ENCODE data around the gene SLC25A45.
A peak's percentile ranks its signal among the peaks of the same experiment; 100 is the strongest.

Gene SLC25A45

DNA sequence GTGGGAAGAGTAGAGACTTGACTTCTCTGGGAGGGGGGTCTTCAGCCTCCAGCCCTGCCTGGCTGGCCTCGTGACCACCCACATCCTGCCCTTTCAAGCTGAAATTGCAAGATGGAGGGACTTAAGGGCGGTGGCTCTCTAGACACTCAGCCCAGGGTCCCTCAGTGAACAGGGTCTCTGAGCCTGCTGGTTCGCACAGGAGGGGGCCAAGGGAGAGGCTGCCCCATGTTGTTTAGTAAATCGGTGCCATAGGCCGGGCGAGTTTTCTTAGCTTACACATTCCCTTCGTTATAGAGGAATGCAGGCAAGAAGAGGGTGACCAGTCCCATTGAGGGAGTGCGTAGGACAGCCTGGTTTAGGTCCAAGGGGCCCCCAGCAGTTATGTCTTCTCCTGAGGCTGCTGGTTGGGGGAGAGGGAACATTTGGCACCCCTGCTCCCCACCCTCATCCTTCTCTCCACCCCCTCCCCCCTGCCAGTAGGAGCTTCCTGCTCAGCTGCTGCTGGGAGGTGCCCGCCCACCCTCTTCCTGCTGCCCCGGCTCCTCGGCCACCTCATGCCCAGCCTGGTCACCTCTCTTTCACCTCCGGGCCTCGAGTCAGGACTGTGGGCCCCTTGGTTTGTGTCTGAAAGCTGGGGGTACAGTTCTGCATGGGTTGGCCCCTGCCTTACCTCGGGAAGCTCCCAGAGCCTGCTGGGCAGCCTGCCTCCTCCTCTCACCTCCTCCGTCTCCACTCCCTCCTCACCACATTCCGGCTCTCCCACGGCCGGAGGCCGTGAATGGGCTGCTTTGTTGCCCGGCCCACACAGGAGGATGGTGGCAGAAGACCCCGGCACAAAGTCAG, 7.9 kb upstream of the SLC25A45 start:
- ATAC-seq (ENCODE audit: low read depth), result no peak
- DNase-seq (ENCODE audit: low spot score in 2 of 2), result no peak
- Mint-ChIP-seq H3K4me3 (no peak overlapping the region), H3K4me1 (peaks cover 32% of the 10 kb centered on the region), H3K36me3 (peaks cover 4% of the 10 kb centered on the region), H3K9me3 (no peaks in the 10 kb centered on the region), H3K27me3 (no peaks in the 10 kb centered on the region), H3K27ac (no peak overlapping the region)

GRCh38 chr11:65389294-65389980, 7.0 kb upstream of the SLC25A45 start:
- no peaks in the 10 kb centered on the region for H3K27me3 Mint-ChIP-seq
- DNase-seq (ENCODE audit: low spot score in 2 of 2), result no peak
- H3K36me3 Mint-ChIP-seq, result peaks cover 4% of the 10 kb centered on the region
- ATAC-seq (ENCODE audit: low read depth), result no peak
- H3K9me3 Mint-ChIP-seq, result no peaks in the 10 kb centered on the region
- peak overlapping the region; percentile 36 for H3K27ac Mint-ChIP-seq
- H3K4me3 Mint-ChIP-seq, result peak overlapping the region; percentile 95
- peaks cover 35% of the 10 kb centered on the region for H3K4me1 Mint-ChIP-seq

DNA sequence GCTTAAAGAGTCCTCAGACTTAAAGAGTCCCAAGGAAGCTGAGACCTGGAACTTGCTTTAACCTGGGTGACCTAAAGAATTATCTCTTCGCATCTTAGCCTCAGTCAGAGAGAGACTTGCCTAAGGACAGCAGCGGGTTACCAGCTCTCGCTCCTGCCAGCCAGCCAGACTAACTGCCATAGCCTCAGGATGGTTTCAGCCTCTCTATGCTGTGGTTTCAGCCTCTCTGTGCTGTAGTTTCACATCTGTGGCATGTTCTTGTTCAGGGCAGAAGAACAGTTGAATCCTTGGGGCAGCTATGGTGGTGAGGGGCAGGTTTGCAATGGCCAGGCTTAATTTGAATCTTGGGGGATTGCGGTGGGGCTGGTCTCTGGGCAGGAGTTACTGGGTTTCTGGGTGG, 6.3 kb upstream of the SLC25A45 start:
- peak overlapping the region; percentile 95 for H3K4me3 Mint-ChIP-seq
- peaks cover 4% of the 10 kb centered on the region for H3K36me3 Mint-ChIP-seq
- H3K27me3 Mint-ChIP-seq, result no peaks in the 10 kb centered on the region
- peak overlapping the region; percentile 36 for H3K27ac Mint-ChIP-seq
- H3K9me3 Mint-ChIP-seq, result no peaks in the 10 kb centered on the region
- H3K4me1 Mint-ChIP-seq, result peaks cover 40% of the 10 kb centered on the region
- ATAC-seq (ENCODE audit: low read depth), result no peak
- no peak for DNase-seq (ENCODE audit: low spot score in 2 of 2)

- peak within 1 kb of the TSS; percentile 96 for H3K27ac Mint-ChIP-seq
- DNase-seq (ENCODE audit: low spot score in 2 of 2), result peak; percentile 84
These were observed 4.1 kb upstream of the SLC25A45 start, which contains the start of gene FRMD8 for GRCh38 chr11:65386307-65387140. Gene FRMD8, plus strand, starts transcription at chr11:65386637. Its CDS starts 400 bp downstream, at chr11:65387037.

GRCh38 chr11:65384301-65384889, 1.9 kb upstream of the SLC25A45 start:
- Mint-ChIP-seq H3K27ac (peak overlapping the region; percentile 96), H3K27me3 (no peaks in the 10 kb centered on the region), H3K4me3 (peak overlapping the region; percentile 62), H3K9me3 (no peaks in the 10 kb centered on the region), H3K4me1 (peaks cover 32% of the 10 kb centered on the region), H3K36me3 (no peaks in the 10 kb centered on the region)
- no peak for ATAC-seq (ENCODE audit: low read depth)
- no peak for DNase-seq (ENCODE audit: low spot score in 2 of 2)

More at GRCh38 chr11:65386307-65387140, 4.1 kb upstream of the SLC25A45 start, which contains the start of gene FRMD8:
- H3K9me3 Mint-ChIP-seq, result no peaks in the 10 kb centered on the region
- ATAC-seq (ENCODE audit: low read depth), result peak; percentile 63
- peaks cover 42% of the 10 kb centered on the region for H3K4me1 Mint-ChIP-seq
- H3K4me3 Mint-ChIP-seq, result peak within 1 kb of the TSS; percentile 95
- H3K36me3 Mint-ChIP-seq, result no peaks in the 10 kb centered on the region
- H3K27me3 Mint-ChIP-seq, result no peaks in the 10 kb centered on the region

DNA sequence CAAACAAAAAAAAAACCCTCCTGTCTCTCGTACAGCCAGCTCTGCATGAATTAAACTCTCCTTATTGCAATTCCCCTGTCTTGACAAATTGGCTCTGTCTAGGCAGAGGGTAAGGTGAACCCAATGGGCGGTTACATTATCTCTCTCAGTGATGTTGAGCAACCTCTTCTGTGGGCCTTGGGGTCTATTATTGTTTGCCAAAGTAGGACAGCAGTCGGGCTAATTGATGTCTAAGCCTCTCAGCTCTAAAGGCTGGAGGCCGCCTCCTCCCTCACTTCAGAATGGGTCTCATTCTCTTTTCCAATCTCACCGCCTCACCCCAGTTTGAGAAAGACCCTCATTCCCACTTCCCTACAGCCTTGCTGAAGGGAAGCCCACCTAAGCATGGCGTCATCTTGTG, 1.3 kb upstream of the SLC25A45 start:
- ATAC-seq (ENCODE audit: low read depth), result no peak
- no peaks in the 10 kb centered on the region for H3K9me3 Mint-ChIP-seq
- no peaks in the 10 kb centered on the region for H3K27me3 Mint-ChIP-seq
- peak overlapping the region; percentile 62 for H3K4me3 Mint-ChIP-seq
- no peak for DNase-seq (ENCODE audit: low spot score in 2 of 2)
- no peaks in the 10 kb centered on the region for H3K36me3 Mint-ChIP-seq
- peaks cover 29% of the 10 kb centered on the region for H3K4me1 Mint-ChIP-seq
- H3K27ac Mint-ChIP-seq, result peak overlapping the region; percentile 96

GRCh38 chr11:65382804-65383368, 440 bp upstream of the SLC25A45 start:
- peak overlapping the region; percentile 96 for H3K27ac Mint-ChIP-seq
- H3K4me1 Mint-ChIP-seq, result peaks cover 32% of the 10 kb centered on the region
- no peaks in the 10 kb centered on the region for H3K36me3 Mint-ChIP-seq
- H3K27me3 Mint-ChIP-seq, result no peaks in the 10 kb centered on the region
- no peaks in the 10 kb centered on the region for H3K9me3 Mint-ChIP-seq
- no peak for ATAC-seq (ENCODE audit: low read depth)
- no peak for DNase-seq (ENCODE audit: low spot score in 2 of 2)
- H3K4me3 Mint-ChIP-seq, result peak overlapping the region; percentile 86

GRCh38 chr11:65381716-65382032, 772 bp downstream of the SLC25A45 start:
- Mint-ChIP-seq H3K4me1 (peaks cover 33% of the 10 kb centered on the region), H3K36me3 (no peaks in the 10 kb centered on the region), H3K9me3 (no peaks in the 10 kb centered on the region), H3K27me3 (no peaks in the 10 kb centered on the region), H3K27ac (no peak overlapping the region), H3K4me3 (peak overlapping the region; percentile 86)
- ATAC-seq (ENCODE audit: low read depth), result no peak
- no peak for DNase-seq (ENCODE audit: low spot score in 2 of 2)

DNA sequence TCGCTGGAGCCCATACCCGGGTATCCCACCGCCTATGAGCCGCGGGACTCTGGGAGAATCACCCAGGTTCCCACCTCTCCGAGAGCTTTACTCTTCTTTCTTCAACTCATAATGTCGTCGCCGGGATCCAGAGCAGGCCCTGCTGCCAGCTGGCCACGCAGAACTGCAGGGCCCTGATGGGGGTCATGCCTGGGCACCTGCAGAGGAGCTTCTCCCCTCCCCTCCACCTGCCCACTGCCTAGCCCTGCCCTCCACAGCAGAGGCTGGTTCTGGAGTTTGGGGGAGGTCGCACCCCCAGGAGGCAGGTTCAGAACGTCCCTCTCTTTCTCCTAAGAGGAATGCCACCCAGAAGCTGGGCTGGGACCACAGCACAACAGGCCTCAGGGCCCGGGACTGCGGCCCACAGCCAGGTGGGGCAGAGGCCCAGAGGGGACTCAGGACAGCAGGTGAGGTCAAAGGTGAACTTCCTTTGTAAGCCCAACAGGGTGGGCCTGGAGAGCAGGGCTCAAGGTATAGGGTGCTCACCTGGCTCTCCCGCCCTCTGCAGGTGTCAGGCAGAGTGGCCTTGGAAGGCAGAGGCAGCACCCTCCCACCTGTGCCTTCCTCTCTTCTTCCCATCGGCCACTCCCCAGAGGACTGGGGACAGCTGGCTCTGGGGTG, 1.9 kb downstream of the SLC25A45 start:
- no peak for ATAC-seq (ENCODE audit: low read depth)
- Mint-ChIP-seq H3K27me3 (no peaks in the 10 kb centered on the region), H3K36me3 (no peaks in the 10 kb centered on the region), H3K4me3 (peak overlapping the region; percentile 22), H3K27ac (no peak overlapping the region), H3K9me3 (no peaks in the 10 kb centered on the region), H3K4me1 (peaks cover 31% of the 10 kb centered on the region)
- DNase-seq (ENCODE audit: low spot score in 2 of 2), result no peak

DNA sequence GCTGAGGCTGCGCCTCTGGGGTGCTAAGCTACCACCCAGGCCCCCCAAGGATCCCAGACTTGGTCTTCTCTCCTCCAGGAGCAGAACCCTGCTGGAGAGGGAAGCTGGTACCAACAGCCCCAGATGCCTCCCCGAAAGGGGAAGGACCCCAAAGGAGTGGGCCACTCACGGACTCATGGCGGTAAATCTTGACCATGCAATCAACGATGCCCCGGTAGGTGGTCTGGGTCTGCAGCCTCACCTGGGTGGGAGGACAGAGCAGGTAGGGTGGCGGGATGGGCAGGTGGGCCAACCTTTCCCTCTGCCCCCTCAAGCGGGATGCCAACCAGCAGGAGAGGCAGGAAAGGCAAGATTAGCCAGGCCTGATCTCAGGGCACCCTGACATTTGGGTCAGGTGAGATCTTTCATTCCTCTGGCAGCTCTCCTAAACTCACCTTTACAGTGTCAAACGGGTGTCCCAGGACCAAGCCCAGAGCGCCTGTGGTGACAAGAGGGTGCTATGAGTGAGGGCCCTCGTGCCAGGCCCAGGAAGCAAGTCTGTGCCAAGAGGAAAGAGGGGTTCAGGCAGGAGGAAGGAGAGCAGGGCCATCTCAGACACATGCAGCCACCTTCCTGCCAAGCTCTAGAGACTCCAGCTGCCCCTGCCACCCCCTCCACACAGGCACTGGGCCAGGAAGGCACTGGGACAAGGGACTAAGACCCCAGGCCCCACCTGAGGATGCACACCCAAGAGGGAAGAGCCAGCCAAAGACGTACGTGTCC, 2.6 kb downstream of the SLC25A45 start:
- no peak for ATAC-seq (ENCODE audit: low read depth)
- Mint-ChIP-seq H3K9me3 (no peaks in the 10 kb centered on the region), H3K4me3 (no peak overlapping the region), H3K27me3 (no peaks in the 10 kb centered on the region), H3K4me1 (peaks cover 29% of the 10 kb centered on the region), H3K36me3 (no peaks in the 10 kb centered on the region), H3K27ac (no peak overlapping the region)
- DNase-seq (ENCODE audit: low spot score in 2 of 2), result no peak

DNA sequence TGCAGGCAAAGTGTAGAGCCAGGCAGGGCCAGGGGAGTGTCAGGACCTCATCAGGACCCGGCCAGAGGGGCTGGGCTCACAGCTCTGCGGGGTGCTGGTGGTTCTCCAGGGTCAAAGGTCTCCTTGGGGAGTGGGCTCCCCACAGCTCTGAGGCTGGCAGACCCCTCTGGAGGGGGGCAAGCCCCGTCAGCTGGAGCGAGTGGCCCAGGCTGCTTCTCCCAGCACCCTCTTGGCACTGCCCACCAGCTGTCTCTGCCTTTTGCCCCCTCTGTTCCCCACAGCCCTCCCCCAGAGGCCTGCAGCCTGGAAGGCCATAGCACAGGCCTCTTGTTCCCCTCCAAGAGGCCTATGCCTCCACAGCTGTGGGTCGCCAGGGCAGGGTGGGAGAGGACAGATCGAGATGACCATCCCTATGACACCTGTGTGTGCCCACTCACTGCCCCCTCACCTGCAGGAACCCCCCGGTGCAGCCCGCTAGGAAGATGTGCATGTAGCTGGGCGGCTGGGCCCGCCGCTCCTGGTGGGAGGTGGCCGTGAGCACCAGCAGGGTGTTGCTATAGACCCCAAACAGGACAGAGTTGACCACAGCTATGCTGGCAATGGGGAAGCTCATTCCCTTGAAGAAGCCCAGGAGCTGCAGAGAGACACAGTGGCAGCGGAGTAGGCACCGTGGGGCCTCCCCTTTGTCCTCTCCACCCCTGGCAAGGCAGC, 3.4 kb downstream of the SLC25A45 start:
- Mint-ChIP-seq H3K27ac (no peak overlapping the region), H3K4me3 (no peak overlapping the region)
- ATAC-seq (ENCODE audit: low read depth), result no peak

More for the DNA sequence above, 3.4 kb downstream of the SLC25A45 start:
- H3K4me1 Mint-ChIP-seq, result peaks cover 26% of the 10 kb centered on the region
- no peaks in the 10 kb centered on the region for H3K36me3 Mint-ChIP-seq
- DNase-seq (ENCODE audit: low spot score in 2 of 2), result no peak
- no peaks in the 10 kb centered on the region for H3K9me3 Mint-ChIP-seq
- H3K27me3 Mint-ChIP-seq, result no peaks in the 10 kb centered on the region
